GM18951 (cell line): Measurements from ENCODE around the gene SGCG.

Source experiments
- POLR2A ChIP-seq: IDR thresholded peaks from 4 replicates; pipeline ENCODE4 v1.6.1; 2011; ENCODE audit warnings: mild to moderate bottlenecking; ENCODE audit not compliant: insufficient read length, insufficient read depth; ENCODE audit errors: extremely low read depth
- in situ Hi-C: fragments of 300-500 bp; cut with MboI; formaldehyde crosslinking; loops from one replicate; pipeline ENCODE4 v1.12.0; 2022; ENCODE audit warnings: low sequenced_read_pairs, mixed read lengths, inconsistent platforms; ENCODE audit not compliant: unreplicated experiment

The SGCG gene

DNA sequence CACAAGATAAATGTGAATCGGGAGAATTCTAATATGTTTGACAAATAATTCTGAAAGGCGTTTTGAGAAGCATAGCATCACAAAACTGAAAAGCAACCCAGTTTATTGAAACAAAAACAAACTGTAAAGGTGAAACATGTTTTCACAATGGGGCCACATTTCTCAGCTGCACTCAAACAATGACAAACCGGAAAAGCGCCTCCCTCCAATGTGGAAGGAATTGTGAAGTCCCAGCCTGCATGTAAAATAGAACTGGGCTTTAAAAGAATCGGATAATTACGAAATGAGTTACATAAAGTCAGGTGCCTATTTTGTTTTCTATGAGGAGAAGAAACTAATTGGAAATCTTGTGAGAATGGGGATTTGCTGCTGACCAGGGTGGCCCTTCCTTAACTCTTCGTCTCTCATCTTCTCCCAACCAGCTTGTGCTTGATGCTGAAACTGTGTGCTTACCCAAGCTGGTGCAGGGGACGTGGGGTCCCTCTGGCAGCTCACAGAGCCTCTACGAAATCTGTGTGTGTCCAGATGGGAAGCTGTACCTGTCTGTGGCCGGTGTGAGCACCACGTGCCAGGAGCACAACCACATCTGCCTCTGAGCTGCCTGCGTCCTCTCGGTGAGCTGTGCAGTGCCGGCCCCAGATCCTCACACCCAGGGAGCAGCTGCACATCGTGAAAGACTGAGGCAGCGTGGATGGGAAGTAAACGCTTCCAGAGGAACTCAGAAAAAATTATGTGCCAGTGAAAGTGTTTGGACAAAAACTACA lies 143.3 kb downstream of the SGCG start:
- in situ Hi-C loops, result loop anchor here (25.0 kb wide), 1 partner anchor 512 kb away; no protein-coding TSS in a partner anchor
- no peak for TF ChIP-seq POLR2A

DNA sequence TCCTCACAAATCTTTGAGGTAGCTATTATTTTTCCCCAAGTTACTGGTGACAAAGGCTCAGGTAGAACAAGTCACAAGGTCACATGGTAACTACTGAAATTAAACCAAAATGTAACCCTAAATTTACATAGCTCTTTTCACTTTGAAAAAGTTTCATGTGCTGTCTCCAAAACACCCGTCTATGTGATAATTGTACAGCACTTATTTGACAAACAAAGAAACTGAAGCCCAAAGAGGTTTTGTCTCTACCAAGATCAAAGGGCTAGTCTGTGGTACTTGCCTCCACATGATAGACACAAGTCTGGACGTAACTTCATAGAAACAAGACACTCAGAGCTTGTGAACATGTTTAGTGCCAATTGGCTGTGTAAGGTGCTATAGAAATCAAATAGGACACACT lies 144.4 kb downstream of the SGCG start:
- no peak for TF ChIP-seq POLR2A
- in situ Hi-C loops, result no loop called here

DNA sequence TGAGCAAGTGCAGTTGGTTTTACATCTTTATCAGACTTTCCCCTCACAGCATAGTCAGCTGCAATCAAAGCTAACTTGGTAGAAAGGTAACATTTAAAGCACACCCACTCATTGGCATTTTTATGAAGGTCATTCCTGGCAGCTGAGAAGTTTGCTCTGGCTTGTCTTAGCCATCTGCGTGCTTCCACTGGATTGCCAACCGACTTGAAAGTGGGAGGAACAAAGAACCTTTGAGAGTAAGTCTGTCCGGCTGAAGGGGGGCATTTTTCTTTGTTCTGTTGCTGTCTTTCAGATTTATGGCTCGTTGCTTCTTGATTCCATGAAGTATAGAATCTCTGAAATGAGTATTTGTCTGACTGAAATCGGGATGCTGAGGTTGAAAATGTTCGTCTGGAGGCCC lies 149.6 kb downstream of the SGCG start:
- no peak for TF ChIP-seq POLR2A
- in situ Hi-C loops, result no loop called here

DNA sequence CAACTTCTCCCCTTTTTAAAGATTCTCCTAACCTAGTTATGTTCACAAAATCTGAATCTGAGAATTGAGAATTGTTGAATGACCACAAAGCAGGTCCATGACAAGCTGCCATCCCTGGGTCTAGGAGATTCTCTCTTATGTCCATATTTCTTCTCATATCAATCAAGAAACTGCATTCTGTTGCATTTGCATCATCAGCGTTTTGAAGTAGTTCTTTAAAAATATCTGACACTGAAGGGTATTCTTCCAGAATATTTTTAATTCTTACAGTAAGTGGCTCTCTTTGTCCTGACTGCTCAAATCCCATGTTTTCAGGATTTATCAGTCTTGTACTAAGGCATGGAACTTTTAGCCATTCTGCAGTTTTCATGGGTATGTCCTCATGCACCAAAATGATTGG lies 158.4 kb downstream of the SGCG start:
- TF ChIP-seq POLR2A, result no peak
- in situ Hi-C loops, result no loop called here

- in situ Hi-C loops, result no loop called here
- TF ChIP-seq POLR2A, result no peak
Observed at GRCh38 chr13:23344931-23345595, 164.3 kb downstream of the SGCG start.

DNA sequence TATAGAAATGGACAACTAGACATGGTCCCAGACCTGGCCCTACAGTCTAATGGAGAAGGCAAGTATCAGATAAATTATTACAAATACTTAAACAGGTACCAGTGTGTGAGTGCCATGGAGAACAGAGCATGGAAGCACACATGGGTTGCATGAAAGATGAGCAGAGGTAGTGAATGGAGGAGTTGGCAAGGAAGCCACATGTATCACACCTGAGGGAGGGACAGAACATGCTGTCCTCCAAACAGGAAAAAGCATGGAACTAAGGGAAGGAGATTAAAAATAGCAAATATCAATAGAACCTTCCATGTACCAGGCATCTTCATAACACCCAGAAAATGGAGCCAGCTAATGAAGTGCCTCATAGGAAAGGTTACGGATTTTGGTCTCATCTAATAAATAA lies 166.8 kb downstream of the SGCG start:
- no peak for TF ChIP-seq POLR2A
- in situ Hi-C loops, result no loop called here

GRCh38 chr13:23348262-23349127 lies 167.7 kb downstream of the SGCG start:
- TF ChIP-seq POLR2A, result no peak
- in situ Hi-C loops, result no loop called here

DNA sequence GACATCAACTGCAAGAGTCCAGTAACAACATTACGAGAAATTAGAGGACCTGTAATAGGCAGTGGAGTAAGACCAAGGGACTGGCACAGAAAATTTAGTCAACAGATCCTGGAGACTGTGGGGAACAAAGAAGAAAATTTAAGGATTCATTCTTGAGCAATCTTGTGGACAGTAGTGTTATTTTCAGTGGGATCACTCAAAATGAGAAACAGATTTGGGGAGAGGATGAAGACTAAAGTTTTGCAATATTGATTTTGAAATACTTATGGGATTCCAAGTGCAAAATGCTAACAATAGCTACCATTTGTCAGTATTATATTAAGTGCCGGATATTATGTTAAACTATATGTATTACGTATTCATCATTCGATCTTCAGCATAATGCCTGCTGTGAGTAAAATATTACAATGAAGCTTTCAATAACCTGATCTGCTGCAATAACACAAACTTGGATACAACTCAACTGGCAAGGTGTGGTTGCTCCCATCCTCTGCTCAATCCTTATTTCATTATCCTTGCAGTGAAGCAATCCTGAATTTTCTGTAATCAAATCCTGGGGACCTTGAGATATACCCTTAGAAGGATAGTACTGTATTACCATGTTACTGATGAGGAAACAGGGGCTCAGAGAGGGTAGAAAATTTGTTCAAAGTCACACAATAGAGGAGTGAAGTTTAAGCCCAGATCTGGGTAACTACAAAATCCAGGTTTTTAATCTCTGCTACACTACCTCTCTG lies 168.6 kb downstream of the SGCG start:
- in situ Hi-C loops, result no loop called here
- TF ChIP-seq POLR2A, result no peak

- no peak for TF ChIP-seq POLR2A
- in situ Hi-C loops, result no loop called here
Observed at GRCh38 chr13:23350009-23350408, 169.2 kb downstream of the SGCG start.

DNA sequence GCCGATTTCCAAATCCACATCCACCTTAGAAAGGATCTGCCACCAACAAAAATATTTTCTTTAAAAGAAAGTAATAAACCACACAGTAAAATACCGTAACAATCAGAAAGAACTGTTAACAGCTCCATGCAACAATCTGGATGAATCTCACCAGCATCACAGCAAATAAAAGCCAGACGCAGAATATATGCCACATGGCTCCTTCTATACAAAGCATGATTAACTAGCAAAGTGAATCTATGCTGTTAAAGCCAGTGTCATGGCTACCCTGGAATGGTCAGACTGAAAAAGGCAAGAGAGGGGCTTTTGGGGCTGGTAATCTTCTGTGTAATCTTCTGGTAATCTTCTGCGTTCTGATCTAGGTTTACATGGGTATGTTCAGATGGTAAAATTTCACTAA lies 171.4 kb downstream of the SGCG start:
- no peak for TF ChIP-seq POLR2A
- in situ Hi-C loops, result no loop called here

DNA sequence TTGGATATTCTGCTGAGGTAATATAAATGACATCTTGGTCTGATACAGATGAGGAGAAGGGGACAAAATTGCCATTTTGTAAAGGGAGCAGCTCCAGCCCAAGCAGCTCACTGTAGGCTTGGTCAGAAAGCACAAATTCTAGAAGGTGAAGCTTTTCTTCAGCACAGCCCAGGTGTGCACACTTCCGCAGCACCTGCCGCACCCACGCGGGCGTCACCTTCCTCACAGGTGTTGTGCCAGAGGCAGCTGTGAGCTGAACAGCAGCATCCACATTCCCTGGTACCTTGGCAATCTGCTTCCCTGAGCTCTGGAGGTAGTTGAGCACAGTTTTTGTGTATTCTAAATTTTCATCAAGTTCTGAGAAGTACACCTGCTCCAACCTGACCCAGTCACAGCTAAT lies 173.7 kb downstream of the SGCG start:
- TF ChIP-seq POLR2A, result no peak
- in situ Hi-C loops, result no loop called here

DNA sequence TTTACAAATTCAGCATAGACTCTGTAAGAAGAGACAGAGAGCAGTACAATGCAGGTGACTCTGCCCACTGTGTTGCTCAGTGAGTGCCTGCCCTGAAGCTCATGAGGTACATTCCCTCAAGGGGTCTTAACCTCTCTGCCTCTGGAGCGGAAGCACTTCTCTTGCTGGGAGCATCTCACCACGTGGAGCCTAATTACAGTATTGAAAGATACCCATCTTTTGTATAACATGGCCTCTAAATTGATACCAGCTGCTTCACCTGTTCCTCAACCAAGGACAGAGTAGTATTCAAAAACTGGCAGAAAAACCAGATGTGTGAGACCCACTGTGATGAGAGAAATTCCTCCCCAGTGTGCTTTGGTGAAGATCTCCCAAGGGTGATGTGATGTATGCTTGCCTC lies 175.6 kb downstream of the SGCG start:
- no peak for TF ChIP-seq POLR2A
- in situ Hi-C loops, result no loop called here

GRCh38 chr13:23357349-23357748 lies 176.6 kb downstream of the SGCG start:
- in situ Hi-C loops, result no loop called here

More at GRCh38 chr13:23357349-23357748, 176.6 kb downstream of the SGCG start:
- TF ChIP-seq POLR2A, result no peak
